ENCODE measurements around the gene LPO. TPM values are rescaled to one million over a fixed set of nuclear protein-coding genes. Genes with fewer than 3 reads are reported as not detected.

The LPO gene
- total RNA-seq, 1 experiment from 2014 or later = not detected

- Histone ChIP-seq H3K4me3 (ENCODE audit: low read depth in 2 of 2, low read length in 2 of 2) (no peak overlapping the region), H3K9me3 (ENCODE audit: control insufficient read depth, insufficient read depth, low read depth, low read length) (no peaks in the 10 kb centered on the region), H3K27me3 (ENCODE audit: control insufficient read depth, insufficient read depth, low read length) (no peaks in the 10 kb centered on the region), H3K27ac (ENCODE audit: low read length) (no peak overlapping the region), H3K36me3 (ENCODE audit: control insufficient read depth, insufficient read depth, low read length) (no peaks in the 10 kb centered on the region), H3K4me1 (ENCODE audit: control insufficient read depth, insufficient read depth, low read length) (no peaks in the 10 kb centered on the region)
- ChIA-PET POLR2A (no interaction called here), CTCF (no interaction called here)
- no TSS peak for BruUV-seq (replicated peaks)
- in situ Hi-C loops (cut with HindIII; ENCODE audit: low pct_unique_long_range_greater_than_20kb, low sequenced_read_pairs) (no loop called here), intact Hi-C loops (cut with micrococcal nuclease; ENCODE audit: unreplicated experiment) (no loop called here)
- no peak for TF ChIP-seq REST (IDR thresholded peaks at IDR 0.05; ENCODE audit: insufficient read depth in 1 of 2, low read depth in 2 of 2, low read length in 1 of 2)
- no peak for TF ChIP-seq SIN3A (IDR thresholded peaks at IDR 0.05; ENCODE audit: borderline replicate concordance, insufficient read depth, low read depth, low read length)
- TF ChIP-seq CTCF (IDR thresholded peaks at IDR 0.05) = no peak
- no peak for TF ChIP-seq POLR2AphosphoS5 (IDR thresholded peaks at IDR 0.05; ENCODE audit: low read depth, low read length)
- no peak for TF ChIP-seq TCF7L2 (IDR thresholded peaks at IDR 0.05; ENCODE audit: low read depth, low read length)
- ATAC-seq = no peak
- DNase-seq (ENCODE audit: low read depth, low spot score) = no peak
Measured at GRCh38 chr17:58281511-58282011, 43.2 kb downstream of the LPO start.

GRCh38 chr17:58282442-58282841 is 44.1 kb downstream of the LPO start:
- CTCF ChIA-PET = no interaction called here
- no peak overlapping the region for H3K4me3 ChIP-seq (ENCODE audit: low read depth in 2 of 2, low read length in 2 of 2)

More at GRCh38 chr17:58282442-58282841, 44.1 kb downstream of the LPO start:
- no TSS peak for BruUV-seq (replicated peaks)
- H3K36me3 ChIP-seq (ENCODE audit: control insufficient read depth, insufficient read depth, low read length) = no peaks in the 10 kb centered on the region
- no peak for TF ChIP-seq REST (IDR thresholded peaks at IDR 0.05; ENCODE audit: insufficient read depth in 1 of 2, low read depth in 2 of 2, low read length in 1 of 2)
- TF ChIP-seq SIN3A (IDR thresholded peaks at IDR 0.05; ENCODE audit: borderline replicate concordance, insufficient read depth, low read depth, low read length) = no peak
- no peak for TF ChIP-seq CTCF (IDR thresholded peaks at IDR 0.05)
- no peak for TF ChIP-seq TCF7L2 (IDR thresholded peaks at IDR 0.05; ENCODE audit: low read depth, low read length)
- no peak for TF ChIP-seq POLR2AphosphoS5 (IDR thresholded peaks at IDR 0.05; ENCODE audit: low read depth, low read length)
- DNase-seq (ENCODE audit: low read depth, low spot score) (no peak), ATAC-seq (no peak)
- H3K4me1 ChIP-seq (ENCODE audit: control insufficient read depth, insufficient read depth, low read length) = no peaks in the 10 kb centered on the region
- H3K27me3 ChIP-seq (ENCODE audit: control insufficient read depth, insufficient read depth, low read length) = no peaks in the 10 kb centered on the region
- no peak overlapping the region for H3K27ac ChIP-seq (ENCODE audit: low read length)
- in situ Hi-C loops (cut with HindIII; ENCODE audit: low pct_unique_long_range_greater_than_20kb, low sequenced_read_pairs) (no loop called here), intact Hi-C loops (cut with micrococcal nuclease; ENCODE audit: unreplicated experiment) (no loop called here)
- H3K9me3 ChIP-seq (ENCODE audit: control insufficient read depth, insufficient read depth, low read depth, low read length) = no peaks in the 10 kb centered on the region
- POLR2A ChIA-PET = no interaction called here

All from Panc1 (cell line).